Fibroblast of gingiva (primary cell): ENCODE data around the gene LMTK2.

Experiments used
- DNase-seq: peaks from one replicate; pipeline ENCODE4 v3.0.0-alpha.2; 2011; ENCODE audit warnings: low read depth

Gene LMTK2

GRCh38 chr7:98106647-98107312, at the start of gene LMTK2:
LMTK2 (plus strand) TSS chr7:98106862; CDS start chr7:98107178, 316 bp downstream.
- DNase-seq: peak; percentile 85

- DNase-seq: no peak
Observed at GRCh38 chr7:98057157-98057556, 49.5 kb upstream of the LMTK2 start.

- DNase-seq: no peak
Observed at GRCh38 chr7:98058186-98058585, 48.5 kb upstream of the LMTK2 start.

GRCh38 chr7:98064233-98064632, 42.4 kb upstream of the LMTK2 start:
- DNase-seq: no peak

- no peak for DNase-seq
Observed at GRCh38 chr7:98066208-98066607, 40.5 kb upstream of the LMTK2 start.

GRCh38 chr7:98066934-98067507, 39.6 kb upstream of the LMTK2 start:
- no peak for DNase-seq

GRCh38 chr7:98073047-98073446, 33.6 kb upstream of the LMTK2 start:
- DNase-seq: no peak

- no peak for DNase-seq
Observed at GRCh38 chr7:98075801-98076200, 30.9 kb upstream of the LMTK2 start.

GRCh38 chr7:98077762-98078161, 28.9 kb upstream of the LMTK2 start:
- DNase-seq: no peak

GRCh38 chr7:98078197-98078870, 28.3 kb upstream of the LMTK2 start:
- no peak for DNase-seq

GRCh38 chr7:98079891-98080648, 26.6 kb upstream of the LMTK2 start:
- DNase-seq: no peak

GRCh38 chr7:98081319-98081718, 25.3 kb upstream of the LMTK2 start:
- no peak for DNase-seq

GRCh38 chr7:98084631-98085030, 22.0 kb upstream of the LMTK2 start:
- DNase-seq: no peak

- DNase-seq: no peak
Observed at GRCh38 chr7:98085674-98086073, 21.0 kb upstream of the LMTK2 start.

GRCh38 chr7:98086281-98086718, 20.4 kb upstream of the LMTK2 start:
- DNase-seq: no peak

- no peak for DNase-seq
Observed at GRCh38 chr7:98088109-98088508, 18.6 kb upstream of the LMTK2 start.

GRCh38 chr7:98090116-98090515, 16.5 kb upstream of the LMTK2 start:
- no peak for DNase-seq

- DNase-seq: no peak
Observed at GRCh38 chr7:98091061-98091460, 15.6 kb upstream of the LMTK2 start.

GRCh38 chr7:98091523-98091922, 15.1 kb upstream of the LMTK2 start:
- DNase-seq: no peak

- no peak for DNase-seq
Observed at GRCh38 chr7:98097042-98097645, 9.5 kb upstream of the LMTK2 start.

GRCh38 chr7:98100088-98100487, 6.6 kb upstream of the LMTK2 start:
- no peak for DNase-seq

GRCh38 chr7:98102170-98102569, 4.5 kb upstream of the LMTK2 start:
- no peak for DNase-seq
